Measurements from ENCODE around the gene CCNK. TPM values are rescaled to one million over a fixed set of nuclear protein-coding genes. Genes with fewer than 3 reads are reported as not detected.

Gene CCNK
- total RNA-seq = 10 to 100 TPM; 23.0 to 29.0 (median 23.9) TPM

GRCh38 chr14:99480917-99481744, at the start of gene CCNK:
CCNK (plus strand) TSS chr14:99481409; CDS start chr14:99492678, 11,269 bp downstream.
- intact Hi-C loops (cut with DNase I; ENCODE audit: low total_unique reads) = no loop called here
- peaks cover 5 to 30% of the 10 kb centered on the region in 2 donors for H3K4me1 ChIP-seq
- H3K4me3 ChIP-seq = peak within 1 kb of the TSS; percentile 69 to 96 (median 83)
- H3K27me3 ChIP-seq = no peaks in the 10 kb centered on the region
- no peaks in the 10 kb centered on the region for H3K9me3 ChIP-seq
- peak; percentile 100 for DNase-seq (ENCODE audit: low spot score in 2 of 2)
- H3K27ac ChIP-seq = peak within 1 kb of the TSS; percentile 96 to 97
- H3K36me3 ChIP-seq = no peaks in the 10 kb centered on the region
- TF ChIP-seq, protein P1, sequence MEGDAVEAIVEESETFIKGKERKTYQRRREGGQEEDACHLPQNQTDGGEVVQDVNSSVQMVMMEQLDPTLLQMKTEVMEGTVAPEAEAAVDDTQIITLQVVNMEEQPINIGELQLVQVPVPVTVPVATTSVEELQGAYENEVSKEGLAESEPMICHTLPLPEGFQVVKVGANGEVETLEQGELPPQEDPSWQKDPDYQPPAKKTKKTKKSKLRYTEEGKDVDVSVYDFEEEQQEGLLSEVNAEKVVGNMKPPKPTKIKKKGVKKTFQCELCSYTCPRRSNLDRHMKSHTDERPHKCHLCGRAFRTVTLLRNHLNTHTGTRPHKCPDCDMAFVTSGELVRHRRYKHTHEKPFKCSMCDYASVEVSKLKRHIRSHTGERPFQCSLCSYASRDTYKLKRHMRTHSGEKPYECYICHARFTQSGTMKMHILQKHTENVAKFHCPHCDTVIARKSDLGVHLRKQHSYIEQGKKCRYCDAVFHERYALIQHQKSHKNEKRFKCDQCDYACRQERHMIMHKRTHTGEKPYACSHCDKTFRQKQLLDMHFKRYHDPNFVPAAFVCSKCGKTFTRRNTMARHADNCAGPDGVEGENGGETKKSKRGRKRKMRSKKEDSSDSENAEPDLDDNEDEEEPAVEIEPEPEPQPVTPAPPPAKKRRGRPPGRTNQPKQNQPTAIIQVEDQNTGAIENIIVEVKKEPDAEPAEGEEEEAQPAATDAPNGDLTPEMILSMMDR (IDR thresholded peaks at IDR 0.05) = no peak
- TF ChIP-seq POLR2AphosphoS5 (IDR thresholded peaks at IDR 0.05) (peak; percentile 98 to 100 (median 99)), POLR2A (IDR thresholded peaks at IDR 0.05) (peak; percentile 96)

GRCh38 chr14:99431986-99432385, 49.2 kb upstream of the CCNK start:
- Histone ChIP-seq H3K36me3 (no peaks in the 10 kb centered on the region), H3K27ac (no peak overlapping the region), H3K4me1 (no peaks in the 10 kb centered on the region), H3K9me3 (peaks cover 0 to 5% of the 10 kb centered on the region in 2 donors), H3K27me3 (no peaks in the 10 kb centered on the region), H3K4me3 (no peak overlapping the region)
- DNase-seq (ENCODE audit: low spot score in 2 of 2) = no peak
- intact Hi-C loops (cut with DNase I; ENCODE audit: low total_unique reads) = no loop called here
- TF ChIP-seq POLR2AphosphoS5 (IDR thresholded peaks at IDR 0.05) (no peak), POLR2A (IDR thresholded peaks at IDR 0.05) (no peak)
- TF ChIP-seq, protein P1 (IDR thresholded peaks at IDR 0.05) = no peak

- H3K36me3 ChIP-seq = no peaks in the 10 kb centered on the region
- intact Hi-C loops (cut with DNase I; ENCODE audit: low total_unique reads) = no loop called here
- H3K27me3 ChIP-seq = no peaks in the 10 kb centered on the region
- TF ChIP-seq, protein P1 (IDR thresholded peaks at IDR 0.05) = no peak
- TF ChIP-seq POLR2AphosphoS5 (IDR thresholded peaks at IDR 0.05) (no peak), POLR2A (IDR thresholded peaks at IDR 0.05) (no peak)
- peaks cover 0 to 5% of the 10 kb centered on the region in 2 donors for H3K9me3 ChIP-seq
- no peak for DNase-seq (ENCODE audit: low spot score in 2 of 2)
- H3K4me1 ChIP-seq = no peaks in the 10 kb centered on the region
- H3K4me3 ChIP-seq = no peak overlapping the region
- H3K27ac ChIP-seq = no peak overlapping the region
These were observed 48.7 kb upstream of the CCNK start for GRCh38 chr14:99432485-99432884.

DNA sequence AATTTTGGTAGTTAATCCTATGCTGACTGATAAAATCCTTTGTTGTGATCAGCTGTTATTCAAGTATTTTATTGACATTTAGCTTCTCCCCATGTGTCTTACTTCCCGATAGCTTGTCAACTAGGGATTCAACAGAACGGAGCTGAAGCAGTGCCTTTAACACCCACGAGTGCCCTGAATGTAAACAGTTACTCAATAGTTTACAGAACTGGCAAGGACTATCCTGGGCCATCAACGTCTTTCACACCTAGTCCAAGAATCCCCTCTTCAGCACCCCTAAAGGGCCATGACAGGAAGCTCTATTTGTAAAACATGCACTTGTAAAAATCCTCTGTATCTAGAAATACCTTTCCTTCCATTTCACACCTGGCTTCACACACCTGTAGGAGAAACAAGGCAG, 45.9 kb upstream of the CCNK start:
- Histone ChIP-seq H3K27ac (no peak overlapping the region), H3K36me3 (no peaks in the 10 kb centered on the region), H3K4me1 (no peaks in the 10 kb centered on the region), H3K9me3 (no peaks in the 10 kb centered on the region), H3K4me3 (no peak overlapping the region), H3K27me3 (no peaks in the 10 kb centered on the region)
- TF ChIP-seq POLR2AphosphoS5 (IDR thresholded peaks at IDR 0.05) = no peak
- TF ChIP-seq, protein P1 (IDR thresholded peaks at IDR 0.05) = no peak
- no peak for TF ChIP-seq POLR2A (IDR thresholded peaks at IDR 0.05)
- no peak for DNase-seq (ENCODE audit: low spot score in 2 of 2)
- intact Hi-C loops (cut with DNase I; ENCODE audit: low total_unique reads) = loop anchor here (5.0 kb wide), 2 partner anchors 303 to 1738 kb away; no protein-coding TSS in a partner anchor
